NOMO-1 treated with dmso at 0.1 percent for 144 hours (cell line): ENCODE data around the gene TOGARAM2.

Experiments used
- DNase-seq: peaks from one replicate; lab custom pipeline; 2025; ENCODE audit not compliant: unreplicated experiment; lab: John Stamatoyannopoulos, UW

The TOGARAM2 gene

DNA sequence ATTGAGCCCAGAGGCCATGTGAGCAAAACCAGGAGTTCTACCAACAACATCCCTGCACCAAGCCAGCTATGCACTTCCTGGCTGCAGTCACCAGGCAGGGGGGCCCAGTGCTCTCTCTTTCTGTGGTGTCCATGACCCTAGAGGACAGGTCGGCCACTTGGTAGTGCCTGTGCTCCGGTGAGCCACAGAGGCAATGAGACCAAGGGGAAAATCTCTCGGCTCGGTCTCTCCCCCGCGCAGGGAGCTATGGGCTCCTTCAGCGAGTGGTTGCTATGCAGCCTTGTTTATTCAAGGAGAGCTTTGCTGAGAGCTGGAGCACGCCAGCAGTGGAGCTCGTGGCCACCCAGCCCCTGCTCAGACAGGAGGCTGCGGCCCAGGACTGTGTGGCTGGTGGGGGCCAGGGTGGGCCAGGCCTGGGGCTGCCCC is at the start of gene TOGARAM2:
TOGARAM2 (plus strand) TSS at position 283 of the 426 bp plus-strand sequence. CDS start 13,537 bp downstream, outside the sequence.
- no peak for DNase-seq

DNA sequence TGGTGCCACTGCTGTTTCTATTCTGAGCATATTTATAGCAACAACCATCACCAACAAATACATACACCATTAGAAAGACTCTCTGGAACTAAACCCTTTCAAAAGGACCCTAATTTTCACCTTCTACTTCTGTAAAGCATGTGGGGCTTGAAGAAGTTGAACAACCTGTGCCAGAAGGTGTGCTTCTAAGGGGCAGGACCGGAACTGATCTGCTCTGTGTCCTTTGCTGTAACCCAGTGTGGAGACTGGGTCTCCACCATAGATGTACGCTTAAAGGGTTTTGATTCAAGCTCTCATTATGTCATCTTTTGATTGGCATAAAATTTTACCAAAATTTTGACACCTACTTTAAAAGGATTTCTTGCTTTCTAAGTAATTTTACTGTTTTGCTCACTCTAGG is 46.3 kb upstream of the TOGARAM2 start:
- DNase-seq = no peak

DNA sequence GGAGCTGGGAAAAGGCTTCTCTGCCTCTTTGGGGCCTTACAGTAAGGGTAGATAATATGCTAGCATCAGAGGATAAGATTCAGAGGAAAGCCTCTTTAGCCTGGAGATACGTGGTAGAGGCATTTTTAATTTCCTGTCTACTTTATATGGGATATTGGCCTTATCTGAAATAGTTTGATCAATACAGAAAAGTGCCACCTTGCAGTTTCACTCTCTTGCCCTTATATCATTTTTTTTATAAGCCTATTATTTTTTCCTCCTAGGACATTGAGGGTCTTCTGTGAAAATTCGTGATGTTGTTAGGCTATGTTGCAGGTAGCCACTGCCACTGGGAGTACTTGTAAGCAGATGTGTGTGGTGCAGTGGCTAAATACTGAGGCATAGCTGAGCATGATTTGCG is 40.1 kb upstream of the TOGARAM2 start:
- no peak for DNase-seq

DNA sequence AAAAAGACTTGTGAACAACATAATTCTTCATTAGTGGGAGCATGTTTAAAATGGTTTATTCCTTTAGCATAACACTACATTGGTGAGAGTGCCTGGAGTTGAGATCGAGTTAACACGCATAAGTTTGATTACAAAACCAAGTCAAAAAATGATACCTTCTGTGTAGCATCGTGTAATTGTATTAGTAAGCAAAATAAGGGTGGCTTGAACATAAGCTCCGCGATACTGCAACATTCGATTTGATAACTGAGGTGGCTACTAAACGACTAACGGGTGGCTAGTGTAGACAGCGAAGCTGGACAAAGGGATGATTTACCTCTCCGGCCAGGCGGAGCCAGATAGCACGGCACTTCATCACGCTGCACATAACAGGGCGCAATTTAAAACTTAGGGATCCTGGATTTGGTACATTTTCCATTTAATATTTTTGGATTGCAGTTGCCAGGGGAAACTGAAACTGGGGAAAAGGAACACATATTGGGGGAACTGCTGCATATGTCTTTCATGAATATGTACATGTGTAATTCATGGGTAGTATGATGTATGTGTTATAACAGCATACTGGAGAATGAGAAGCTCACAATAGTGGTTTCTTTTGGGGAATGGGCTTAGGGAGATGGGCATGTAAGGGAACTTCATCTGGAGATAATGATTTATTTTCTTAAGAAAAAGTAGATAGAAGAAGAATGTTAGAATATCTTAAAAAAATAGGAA is 36.4 kb upstream of the TOGARAM2 start:
- DNase-seq = no peak

DNA sequence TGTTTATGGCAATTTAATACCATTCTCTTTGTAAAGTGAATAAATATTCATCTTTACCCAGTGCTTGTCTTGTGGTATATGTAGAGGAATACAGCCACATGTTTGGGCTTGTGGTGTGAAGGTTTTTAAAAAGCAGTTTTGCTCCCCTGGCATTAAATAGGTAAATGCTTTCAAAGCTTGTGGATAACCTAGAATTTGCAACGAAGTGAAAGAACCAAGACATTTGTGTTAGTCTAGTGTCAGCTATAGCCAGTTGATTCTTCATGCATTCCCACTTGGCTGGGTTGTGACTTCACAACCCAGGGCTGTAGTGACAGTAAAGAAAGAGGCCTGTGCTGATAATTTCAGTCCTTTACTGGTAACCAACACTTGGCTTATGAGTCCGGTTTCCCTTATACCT is 32.9 kb upstream of the TOGARAM2 start:
- DNase-seq = no peak

DNA sequence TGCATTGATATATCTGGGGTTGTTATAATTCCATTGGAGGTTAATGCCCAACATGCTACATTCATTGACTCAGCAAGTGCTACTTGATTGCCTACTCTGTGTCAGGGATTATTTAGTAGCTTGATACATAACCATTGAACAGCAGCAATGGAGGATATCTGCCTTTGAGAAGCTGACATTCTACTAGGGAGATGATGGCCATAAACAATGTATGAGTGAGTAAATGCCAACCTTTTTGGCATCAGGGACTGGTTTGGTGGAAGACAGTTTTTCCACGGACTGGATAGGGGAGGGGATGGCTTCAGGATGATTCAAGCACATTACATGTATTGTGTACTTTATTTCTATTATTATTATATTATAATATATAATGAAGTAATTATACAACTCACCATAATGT is 31.9 kb upstream of the TOGARAM2 start:
- no peak for DNase-seq

DNA sequence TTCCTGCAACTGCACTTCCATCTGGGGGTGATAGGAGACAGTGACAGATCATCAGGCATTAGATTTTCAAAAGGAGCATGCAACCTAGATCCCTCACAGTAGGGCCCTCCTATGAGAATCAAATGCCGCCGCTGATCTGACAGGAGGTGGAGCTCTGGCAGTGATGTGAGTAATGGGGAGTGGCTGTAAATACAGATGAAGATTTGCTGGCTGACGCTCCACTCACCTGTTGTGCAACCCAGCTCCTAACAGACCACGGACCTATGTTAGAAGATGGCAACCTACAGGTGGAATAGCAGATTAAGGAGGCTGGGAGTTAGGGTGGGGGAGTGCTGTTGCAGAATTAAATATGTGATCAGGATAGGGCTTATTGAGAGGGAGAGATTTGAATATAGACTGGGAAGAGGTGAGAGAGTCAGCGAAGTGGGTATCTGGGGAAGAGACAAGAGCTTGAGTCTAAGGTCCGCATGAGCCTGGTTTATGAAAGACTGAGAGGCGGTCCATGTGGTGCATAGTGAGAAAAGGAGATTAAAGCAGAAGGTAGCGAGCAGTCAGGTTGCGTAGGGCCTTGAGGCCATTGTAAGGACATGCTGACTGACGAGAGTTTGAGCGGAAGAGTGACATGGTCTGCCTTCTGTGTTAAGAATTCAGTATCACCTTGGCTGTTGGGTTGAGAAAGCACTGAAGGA is 31.3 kb upstream of the TOGARAM2 start:
- no peak for DNase-seq

DNA sequence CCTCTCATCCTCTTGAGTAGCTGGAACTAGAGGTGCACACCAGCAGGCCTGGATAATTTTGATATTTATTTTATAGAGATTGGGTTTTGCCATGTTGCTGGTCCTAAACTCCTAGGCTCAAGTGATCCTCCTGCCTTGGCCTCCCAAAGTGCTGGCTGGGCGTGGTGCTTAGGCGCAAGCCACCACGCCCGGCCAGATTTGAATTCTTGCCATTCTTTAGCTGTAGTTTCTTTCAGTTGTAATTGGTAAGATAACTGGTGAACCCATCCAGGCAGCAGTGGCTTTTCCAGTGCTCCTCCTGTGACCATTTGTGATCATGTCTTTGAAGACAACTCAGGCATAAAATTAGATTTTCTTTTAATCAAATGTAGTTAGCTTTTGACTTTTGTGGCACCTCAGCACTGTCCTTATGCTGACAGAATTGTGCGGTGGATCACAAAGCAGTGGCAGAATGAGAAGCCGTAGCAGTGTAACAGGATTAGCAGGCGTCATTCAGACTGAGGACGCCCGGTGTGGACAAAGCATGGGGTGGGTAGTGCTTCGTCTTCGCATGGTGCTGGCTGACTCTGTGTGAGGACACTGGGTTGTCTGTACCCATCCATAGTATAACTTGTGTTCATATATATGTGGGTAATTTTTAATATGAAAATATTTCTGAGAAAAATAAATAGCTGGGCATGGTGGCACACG is 30.0 kb upstream of the TOGARAM2 start:
- no peak for DNase-seq

DNA sequence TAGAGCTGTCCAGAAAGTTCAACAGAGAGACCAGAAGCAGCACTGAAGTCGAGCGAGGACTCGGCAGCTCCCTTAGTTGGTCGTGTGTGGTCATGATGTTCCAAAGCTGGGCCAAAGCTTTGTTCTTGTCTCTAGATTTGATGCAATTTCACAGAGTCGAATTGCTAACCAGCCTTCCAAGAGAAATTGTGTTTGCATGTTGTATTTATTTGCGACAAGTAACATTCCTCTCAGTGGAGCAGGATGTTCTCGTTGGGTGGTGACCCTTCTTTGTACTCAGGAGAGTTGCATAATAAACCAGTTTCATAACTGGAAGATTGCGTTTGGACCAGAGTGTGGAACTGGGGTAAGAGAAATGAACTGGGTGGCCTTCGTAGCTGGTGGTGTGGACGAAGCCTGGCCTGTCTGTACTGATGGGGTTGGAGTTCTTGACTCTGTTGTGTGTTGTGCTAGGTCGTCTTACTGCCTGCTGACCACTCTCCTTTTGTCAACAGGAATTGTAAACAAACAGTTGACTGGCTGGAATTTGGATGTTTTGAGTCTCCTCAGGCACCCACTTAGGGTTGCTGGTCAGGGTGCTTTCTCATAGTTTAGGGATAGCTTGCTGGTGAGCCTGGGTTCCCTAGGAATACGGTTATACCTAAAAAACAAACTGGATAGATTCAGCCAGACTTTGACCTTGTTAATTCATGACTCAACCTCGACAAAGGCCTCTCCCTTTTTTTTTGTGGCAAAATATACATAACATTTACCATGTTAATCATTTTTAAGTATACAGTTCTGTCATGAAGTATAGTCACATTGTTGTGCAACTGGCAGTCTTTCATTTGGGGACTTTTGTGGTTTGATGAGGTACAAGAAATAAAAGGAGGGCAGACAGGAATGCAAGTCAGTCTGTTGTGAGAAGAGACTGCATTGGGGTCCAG is 28.9 kb upstream of the TOGARAM2 start:
- no peak for DNase-seq

DNA sequence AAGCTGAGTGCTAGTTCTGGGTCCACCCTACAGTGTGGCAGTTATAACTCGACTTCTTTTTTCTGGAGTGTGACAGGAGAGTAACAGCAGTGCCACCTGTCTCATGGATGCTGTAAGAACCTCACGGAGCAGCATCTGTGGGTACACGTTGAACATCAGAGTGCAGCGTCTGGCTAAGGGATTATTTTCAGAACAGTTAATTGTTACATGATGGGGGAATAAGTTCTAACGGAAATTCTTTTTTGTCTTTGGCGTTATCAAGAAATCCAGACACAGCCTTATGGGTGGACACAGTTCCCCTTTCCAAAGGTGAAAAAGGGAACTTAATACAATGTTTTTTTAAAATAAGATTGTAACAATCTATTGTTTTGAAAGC is 28.3 kb upstream of the TOGARAM2 start:
- peak; percentile 11 for DNase-seq

DNA sequence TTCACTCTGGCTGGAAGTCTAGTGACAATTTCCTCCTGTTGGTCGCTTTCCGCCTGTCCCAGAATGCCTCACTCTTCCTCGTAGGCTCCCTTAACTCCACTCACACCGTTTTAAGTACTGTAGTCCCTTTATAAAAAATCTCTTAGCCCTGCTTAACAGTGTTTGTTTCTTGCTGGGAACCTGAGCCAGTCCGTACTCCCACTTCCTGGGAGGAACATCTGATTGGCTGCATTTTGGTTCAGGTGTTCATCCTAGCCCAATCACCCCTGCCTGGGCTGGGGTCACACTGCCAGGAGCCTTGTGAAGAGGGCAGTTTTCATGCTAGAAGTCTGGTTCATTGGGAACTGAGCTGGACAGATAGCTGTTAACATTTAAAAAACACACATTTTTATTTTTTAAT is 25.6 kb upstream of the TOGARAM2 start:
- no peak for DNase-seq

DNA sequence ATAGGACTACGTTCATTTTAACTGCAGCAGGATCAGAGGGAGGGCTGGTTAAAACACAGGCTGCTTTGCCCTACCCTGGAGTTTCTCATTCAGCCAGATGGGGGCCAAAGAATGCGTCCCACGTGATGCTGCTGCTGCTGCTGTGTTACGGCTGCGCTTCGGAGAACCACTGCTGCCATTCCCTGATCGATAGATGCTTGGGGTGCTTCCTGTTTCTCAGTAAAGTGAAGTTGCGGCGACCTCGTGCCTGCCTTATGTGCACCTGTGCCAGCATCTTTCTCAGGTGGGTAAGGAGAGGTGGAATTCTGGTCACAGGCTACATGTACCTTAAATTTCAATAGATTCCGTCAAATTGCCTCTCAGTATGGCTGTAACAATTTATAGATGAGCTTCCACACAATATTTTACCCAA is 24.7 kb upstream of the TOGARAM2 start:
- no peak for DNase-seq

DNA sequence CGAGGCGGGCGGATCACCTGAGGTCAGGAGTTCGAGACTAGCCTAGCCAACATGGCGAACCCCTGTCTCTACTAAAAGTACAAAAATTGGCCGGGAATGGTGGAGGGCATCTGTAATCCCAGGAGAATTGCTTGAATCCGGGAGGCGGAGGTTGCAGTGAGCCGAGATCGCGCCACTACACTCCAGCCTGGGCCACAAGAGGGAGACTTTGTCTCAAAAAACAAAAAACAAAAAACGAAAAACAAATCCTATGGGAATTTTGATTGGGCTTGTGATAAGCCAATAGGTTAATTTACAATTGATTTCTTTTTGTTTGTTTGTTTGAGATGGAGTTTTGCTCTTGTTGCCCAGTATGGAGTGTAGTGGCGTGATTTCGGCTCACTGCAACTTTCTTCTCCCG is 24.2 kb upstream of the TOGARAM2 start:
- no peak for DNase-seq

DNA sequence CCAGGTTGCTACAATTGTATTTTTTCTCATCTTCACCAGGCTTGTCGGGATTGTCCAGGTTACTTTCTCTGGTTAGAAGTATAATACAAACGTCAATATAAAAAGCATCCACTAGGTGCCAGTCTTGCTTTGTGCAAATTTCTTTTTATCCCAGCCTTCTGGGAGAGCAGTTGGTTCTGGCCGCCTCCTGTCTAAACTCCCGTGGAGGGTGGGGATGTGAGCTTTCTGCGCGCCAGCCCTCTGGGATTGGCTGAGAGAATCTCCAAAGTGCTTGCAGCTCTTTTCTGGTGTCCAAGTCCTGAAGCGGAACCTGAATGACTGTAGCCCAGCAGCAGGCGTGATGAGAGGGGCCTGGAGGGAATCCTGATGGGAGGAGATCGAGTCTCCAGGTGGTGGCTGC is 22.4 kb upstream of the TOGARAM2 start:
- DNase-seq = peak; percentile 50

DNA sequence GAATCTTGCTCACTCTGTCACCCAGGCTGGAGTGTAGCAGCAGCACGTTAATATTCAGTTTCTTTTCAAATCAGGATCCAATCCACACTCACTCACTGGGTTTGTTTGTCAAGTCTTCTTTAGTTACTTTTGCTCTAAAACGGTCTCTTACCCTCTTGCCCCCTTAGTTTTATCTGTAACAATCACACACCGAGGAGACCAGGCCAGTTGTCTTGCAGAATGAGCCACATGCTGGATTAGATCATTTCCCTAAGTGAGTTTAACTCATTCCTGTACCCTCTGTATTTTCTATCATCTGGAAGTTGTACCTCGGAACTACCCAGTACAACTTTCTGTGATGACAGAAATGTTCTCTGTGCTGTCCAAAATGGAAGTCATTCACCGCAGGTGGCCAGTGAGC is 20.7 kb upstream of the TOGARAM2 start:
- no peak for DNase-seq

DNA sequence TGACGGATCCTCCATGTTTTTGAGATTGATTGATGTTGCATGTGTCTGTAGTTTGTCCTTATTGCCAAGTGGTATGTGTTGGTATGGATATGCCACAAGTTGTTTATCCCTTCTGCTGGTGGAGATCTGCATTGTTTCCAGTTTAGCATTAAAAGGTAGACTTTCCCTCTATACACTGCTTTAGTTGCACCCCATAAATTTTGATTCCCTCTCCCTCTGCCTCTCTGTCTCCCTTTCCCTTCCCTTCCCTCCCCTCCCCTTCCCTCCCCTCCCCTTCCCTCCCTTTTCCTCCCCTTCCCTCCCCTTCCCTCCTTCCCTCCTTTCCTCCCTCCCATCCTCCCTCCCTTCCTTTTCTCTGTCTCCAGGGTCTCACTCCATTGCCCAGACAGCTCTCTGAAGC is 18.6 kb upstream of the TOGARAM2 start:
- no peak for DNase-seq

DNA sequence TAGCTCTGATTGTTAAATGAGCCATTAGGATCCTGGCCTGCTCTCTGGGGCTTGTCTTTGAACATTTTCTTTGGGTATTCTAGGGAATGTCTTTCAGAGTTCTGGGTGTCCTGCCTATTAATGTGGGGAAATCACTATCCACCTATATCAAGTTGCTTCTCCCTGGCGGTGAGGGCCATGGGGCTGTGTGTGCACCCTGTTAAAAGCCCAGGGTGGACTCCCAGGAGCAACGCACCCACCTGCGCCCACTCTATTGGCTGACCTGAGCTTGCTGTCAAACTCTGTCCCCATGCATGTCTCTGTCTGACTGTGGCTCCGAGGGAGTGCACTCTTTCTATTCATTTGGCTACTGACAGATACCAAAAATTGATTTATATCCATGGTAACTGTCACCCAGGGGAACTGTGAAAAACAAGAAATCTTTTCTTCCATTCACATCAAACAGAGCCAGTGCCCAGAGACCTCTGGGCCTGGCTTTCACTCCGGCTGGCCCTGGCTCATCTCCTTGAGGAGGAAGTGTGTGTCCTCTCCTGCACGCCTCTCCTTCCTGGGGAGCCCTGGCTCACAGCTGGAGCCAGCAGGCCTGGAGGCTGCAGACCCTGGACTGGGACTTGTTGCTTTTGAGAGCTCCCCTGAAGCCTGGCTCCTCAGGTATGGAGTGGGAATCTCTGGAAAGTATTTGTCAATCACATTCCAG is 10.5 kb upstream of the TOGARAM2 start:
- no peak for DNase-seq

DNA sequence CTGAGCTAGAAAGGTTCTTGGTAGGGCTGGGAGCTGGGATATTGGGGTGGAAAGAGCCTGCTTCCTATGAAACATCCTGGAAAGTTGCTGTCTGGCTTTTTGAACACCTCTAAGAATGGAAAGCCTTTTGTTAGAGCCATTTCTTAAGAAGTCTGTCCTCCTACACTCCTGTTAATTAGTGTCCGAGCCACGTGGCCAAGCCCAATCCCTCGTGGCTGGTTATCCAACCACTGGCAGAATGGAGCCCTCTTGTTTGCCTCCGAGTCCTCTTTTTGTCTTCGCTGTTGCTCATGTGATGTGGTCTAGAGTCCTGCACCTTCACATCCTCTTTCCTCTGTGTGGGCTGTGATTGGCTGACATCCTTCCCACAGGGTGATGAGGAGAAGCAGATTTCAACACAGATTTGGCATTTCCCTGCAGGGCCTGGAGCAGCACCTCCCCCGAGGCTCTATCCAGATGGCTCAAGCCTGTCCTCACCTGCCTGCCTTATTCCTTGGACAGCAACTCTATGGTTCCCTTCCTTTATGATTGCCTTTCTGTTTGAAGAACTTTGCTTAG is 8.2 kb upstream of the TOGARAM2 start:
- no peak for DNase-seq

DNA sequence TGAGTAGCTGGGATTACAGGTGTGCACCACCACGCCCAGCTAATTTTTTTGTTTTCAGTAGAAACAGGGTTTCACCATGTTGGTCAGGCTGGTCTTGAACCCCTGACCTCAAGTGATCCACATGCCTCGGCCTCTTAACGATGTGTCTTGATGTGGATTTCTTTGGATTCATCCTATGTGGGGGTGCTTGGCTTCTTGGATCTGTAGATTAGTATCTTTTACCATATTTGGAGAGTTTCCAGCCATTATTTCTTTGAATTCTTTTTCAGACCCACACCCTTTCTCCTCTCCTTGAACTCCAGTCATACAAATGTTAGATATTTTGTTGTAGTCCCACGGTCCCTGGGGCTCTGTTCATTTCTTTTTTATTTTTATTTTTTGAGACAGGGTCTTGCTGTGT is 6.8 kb upstream of the TOGARAM2 start:
- DNase-seq = no peak

DNA sequence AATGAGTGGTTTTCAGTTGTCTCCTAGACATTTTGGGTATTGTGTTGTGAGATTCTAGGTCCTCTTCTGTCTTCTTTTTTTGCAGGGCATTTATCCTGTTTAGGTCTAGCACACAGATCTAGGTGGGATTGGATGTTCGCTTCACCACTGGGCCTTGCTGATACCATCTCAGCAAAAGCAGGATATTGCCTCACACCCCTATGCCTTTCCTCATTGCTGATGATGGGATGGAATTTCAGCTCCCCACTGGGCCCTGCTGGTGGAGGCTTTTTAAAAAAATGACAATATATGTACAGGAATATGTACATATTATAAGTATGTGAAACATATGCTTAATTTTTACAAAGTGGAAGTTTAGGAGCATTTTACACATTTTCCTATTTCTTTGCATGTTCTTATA is 5.4 kb upstream of the TOGARAM2 start:
- DNase-seq = no peak
